Ramos (cell line): ENCODE results near the gene SNRNP70.
"Not testable (repeated sequence)": the region's sequence is repeated elsewhere in the genome, so short reads cannot be mapped to it uniquely, and the experiment has no call there.

Source experiments
- in situ Hi-C: fragments of 300-500 bp; cut with MboI; formaldehyde crosslinking; loops from one replicate; pipeline ENCODE4 v1.14.3; 2022; ENCODE audit warnings: low sequenced_read_pairs; ENCODE audit not compliant: unreplicated experiment

Gene SNRNP70, protein sequence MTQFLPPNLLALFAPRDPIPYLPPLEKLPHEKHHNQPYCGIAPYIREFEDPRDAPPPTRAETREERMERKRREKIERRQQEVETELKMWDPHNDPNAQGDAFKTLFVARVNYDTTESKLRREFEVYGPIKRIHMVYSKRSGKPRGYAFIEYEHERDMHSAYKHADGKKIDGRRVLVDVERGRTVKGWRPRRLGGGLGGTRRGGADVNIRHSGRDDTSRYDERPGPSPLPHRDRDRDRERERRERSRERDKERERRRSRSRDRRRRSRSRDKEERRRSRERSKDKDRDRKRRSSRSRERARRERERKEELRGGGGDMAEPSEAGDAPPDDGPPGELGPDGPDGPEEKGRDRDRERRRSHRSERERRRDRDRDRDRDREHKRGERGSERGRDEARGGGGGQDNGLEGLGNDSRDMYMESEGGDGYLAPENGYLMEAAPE

GRCh38 chr19:49085020-49085867 is at the start of gene SNRNP70:
Gene SNRNP70 (plus strand): TSS chr19:49085451. CDS start chr19:49086415, 964 bp downstream.
- in situ Hi-C loops = no loop called here

DNA sequence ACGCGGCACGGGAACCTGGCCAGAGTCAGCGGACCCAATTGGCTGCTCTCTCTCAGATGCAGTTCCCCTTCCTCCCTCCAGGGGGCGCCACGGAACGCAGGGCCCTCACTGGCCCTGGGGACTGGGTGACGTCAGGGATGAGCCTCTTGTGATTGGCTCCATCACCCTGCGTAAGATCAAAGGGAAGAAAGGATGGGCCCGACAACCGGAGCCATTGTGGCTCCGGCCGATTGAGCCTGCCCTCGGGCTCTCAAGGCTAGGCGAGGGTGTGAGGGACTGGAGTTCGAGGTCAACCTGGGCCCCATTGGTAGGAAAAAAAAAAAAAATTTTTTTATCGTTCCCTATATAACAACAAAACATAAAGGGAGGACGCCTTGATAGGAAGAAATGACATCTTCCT is 48.4 kb upstream of the SNRNP70 start, which contains the start of gene CGB1:
TSS of gene CGB1 (minus strand) at position 81 of the 400 bp plus-strand sequence. CDS start 184 bp downstream, outside the sequence.
- in situ Hi-C loops = not testable (repeated sequence)

GRCh38 chr19:49038111-49038510 is 47.1 kb upstream of the SNRNP70 start:
- in situ Hi-C loops = not testable (repeated sequence)

GRCh38 chr19:49038557-49039276 is 46.5 kb upstream of the SNRNP70 start:
- in situ Hi-C loops = not testable (repeated sequence)

DNA sequence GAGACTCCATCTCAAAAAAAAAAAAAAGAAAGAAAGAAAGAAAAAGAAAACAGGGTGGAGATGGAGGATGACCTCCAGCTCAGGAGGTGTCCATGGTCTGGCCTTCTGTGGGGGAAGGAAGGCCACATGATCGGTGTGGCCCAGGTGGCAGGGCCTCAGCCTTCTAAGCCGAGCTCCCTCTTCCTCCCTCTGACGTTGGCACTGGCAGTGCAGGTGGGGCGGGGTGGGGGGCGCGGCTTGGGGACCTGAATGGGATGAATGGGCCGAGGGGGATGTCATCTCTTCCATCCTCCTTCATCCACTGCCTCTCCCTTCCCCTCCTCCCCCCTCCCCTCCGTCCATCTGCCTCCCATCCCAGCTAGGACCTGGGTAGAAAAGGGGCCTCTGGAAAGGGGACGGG is 45.5 kb upstream of the SNRNP70 start:
- in situ Hi-C loops = not testable (repeated sequence)

DNA sequence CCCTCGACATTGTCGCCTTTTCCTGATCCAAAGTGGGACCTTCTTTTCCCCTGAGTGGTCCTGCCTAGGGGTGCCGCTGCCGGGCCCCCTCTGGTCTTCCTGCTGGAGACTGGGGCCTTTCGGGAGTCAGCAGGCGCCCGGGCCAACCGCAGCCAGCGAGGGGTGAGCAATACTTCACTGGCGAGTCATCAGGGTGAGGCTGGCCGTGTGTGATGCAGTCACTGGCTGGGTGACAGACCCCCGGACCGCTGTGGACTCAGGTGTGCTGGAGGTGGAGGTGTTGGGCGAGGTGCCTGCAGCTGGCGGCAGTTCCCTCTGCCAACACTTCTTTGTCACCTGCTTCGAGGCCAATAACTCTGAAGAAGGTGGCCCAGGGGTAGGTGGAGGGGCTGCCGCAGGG is 43.1 kb upstream of the SNRNP70 start:
- in situ Hi-C loops = no loop called here

DNA sequence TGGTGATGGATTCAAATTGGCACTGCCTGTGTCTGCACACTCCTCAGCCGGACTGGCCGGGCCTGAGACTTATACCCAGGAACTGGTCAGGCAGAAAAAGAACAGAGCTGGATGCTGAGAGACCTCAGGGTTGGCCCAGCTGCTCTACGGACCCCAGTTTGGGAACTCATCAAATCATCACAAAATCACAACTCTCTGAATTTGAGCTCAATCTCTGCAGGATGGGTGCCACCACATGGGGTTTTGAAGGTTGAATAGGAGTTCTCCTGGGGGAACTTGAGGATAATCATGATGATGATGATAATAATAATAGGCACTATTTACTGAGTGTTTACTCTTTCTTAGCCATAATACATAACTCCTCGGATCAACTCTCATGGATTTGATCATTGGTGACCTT is 42.6 kb upstream of the SNRNP70 start:
- in situ Hi-C loops = not testable (repeated sequence)

- in situ Hi-C loops = not testable (repeated sequence)
These were observed 41.7 kb upstream of the SNRNP70 start, which contains the start of gene CGB5 for GRCh38 chr19:49043548-49043947. Gene CGB5 (plus strand): TSS chr19:49043848. CDS start chr19:49044210, 362 bp downstream.

DNA sequence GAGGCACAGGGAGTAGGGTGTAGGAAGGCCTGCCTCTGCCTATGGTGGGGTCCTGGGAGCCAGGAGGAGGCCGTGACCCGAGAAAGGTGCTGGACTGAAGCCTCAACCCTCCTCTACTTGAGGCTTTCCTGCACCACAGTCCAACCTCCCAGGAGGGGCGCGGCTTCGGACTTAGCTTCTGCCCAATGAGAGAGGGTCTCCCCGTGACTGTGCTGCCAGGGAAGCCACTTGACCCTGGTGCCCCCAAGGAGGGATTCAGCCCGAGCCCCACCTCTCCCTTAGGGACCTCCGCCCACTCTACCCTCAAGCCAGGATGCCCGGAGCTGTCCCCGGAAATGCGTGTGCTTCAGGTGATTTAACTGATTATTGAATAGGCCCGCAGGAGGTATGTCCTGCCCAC is 36.2 kb upstream of the SNRNP70 start, which contains the start of gene CGB8:
TSS of gene CGB8 (minus strand) at position 101 of the 400 bp plus-strand sequence. CDS start 372 bp downstream, outside the sequence.
- in situ Hi-C loops = not testable (repeated sequence)

- in situ Hi-C loops = not testable (repeated sequence)
These were observed 35.4 kb upstream of the SNRNP70 start for GRCh38 chr19:49049834-49050233.

DNA sequence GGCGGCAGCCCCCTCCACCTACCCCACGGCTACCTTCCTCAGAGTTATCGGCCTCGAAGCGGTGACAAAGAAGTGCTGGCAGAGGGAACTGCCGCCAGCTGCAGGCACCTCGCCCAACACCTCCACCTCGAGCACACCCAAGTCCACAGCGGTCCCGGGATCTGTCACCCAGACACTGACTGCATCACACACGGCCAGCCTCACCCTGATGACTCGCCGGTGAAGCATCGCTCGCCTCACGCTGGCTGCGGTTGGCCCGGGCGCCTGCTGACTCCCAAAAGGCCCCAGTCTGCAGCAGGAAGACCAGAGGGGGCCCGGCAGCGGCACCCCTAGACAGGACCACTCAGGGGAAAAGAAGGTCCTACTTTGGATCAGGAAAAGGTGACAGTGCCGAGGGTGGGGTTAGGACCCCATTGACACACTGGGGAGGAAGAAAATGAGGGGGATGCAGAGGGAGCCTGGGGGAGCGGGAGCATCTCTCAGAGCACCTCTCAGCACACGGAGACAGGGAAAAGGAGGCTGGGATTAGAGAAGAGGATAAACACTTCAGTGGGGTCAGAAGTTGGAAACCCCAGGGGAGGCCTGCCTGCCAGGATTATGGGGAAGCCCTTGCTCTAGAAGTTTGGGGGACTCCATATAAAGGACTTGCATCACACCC is 34.7 kb upstream of the SNRNP70 start:
- in situ Hi-C loops = not testable (repeated sequence)

GRCh38 chr19:49056101-49056901 is 28.9 kb upstream of the SNRNP70 start:
- in situ Hi-C loops = no loop called here

GRCh38 chr19:49056902-49057596 is 28.2 kb upstream of the SNRNP70 start:
- in situ Hi-C loops = not testable (repeated sequence)

GRCh38 chr19:49057636-49058234 is 27.5 kb upstream of the SNRNP70 start, which contains the start of gene CGB7:
Gene CGB7 (minus strand): TSS chr19:49057749. CDS start chr19:49055375, 2,374 bp downstream.
- in situ Hi-C loops = no loop called here

DNA sequence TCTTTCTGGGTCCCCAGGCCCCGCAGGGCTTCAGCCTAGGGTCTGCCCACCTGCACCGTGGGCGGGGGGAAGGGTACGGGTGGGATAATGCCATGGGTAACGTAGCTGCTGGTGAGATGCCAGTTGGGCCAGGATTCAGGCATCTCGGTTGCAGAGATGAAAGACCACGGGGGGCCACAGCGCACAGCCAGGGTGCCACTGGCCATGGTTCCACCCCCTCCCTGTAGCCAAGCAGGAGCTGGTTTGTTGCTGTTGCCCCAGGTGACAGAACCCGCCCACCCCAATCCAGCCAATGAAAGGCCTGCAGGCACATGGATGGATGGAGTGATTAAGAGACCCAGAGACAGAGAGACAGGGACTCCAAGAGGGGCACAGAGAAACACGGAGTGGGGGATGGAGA is 26.7 kb upstream of the SNRNP70 start:
- in situ Hi-C loops = no loop called here

DNA sequence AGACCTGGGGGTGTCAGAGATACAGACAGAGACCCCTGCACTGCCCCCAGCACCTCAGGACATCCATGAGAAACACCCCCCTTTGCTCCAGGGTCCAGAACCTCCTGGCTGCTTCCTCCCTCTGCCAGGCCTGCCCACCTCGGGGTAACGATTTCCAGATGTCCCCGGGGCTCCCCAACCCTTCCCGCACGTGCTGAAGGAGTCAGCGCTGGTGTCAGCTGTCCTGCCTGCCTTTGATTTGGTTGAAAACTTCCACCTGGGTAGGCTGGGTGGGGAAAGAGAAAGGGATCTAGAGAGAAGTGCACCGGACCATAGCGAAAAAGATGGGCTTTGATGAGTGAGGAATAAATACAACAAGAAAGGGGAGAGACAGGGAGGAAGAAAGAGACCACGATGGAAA is 26.2 kb upstream of the SNRNP70 start:
- in situ Hi-C loops = no loop called here

GRCh38 chr19:49061000-49061399 is 24.3 kb upstream of the SNRNP70 start:
- in situ Hi-C loops = no loop called here

DNA sequence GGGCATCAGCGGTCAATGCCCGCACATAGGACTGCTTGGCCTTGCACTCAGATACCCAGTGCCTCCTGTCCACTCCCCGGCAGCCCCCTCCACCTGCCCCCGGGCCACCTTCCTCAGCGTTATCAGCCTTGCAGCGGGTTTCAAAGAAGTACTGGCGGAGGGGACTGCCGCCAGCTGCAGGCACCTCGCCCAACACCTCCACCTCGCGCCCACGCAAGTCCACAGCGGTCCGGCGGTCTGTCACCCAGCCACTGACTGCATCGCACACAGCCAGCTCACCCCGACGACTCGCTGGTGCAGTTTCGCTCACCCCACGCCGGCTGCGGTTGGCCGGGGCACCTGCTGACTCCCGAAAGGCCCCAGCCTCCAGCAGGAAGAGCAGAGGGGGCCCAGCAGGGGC is 23.8 kb upstream of the SNRNP70 start:
- in situ Hi-C loops = no loop called here
